Activated CD8-positive, alpha-beta T cell treated with anti-CD3 and anti-CD28 coated beads, Interleukin-2, amount 10 ng/mL, durations not matched to agents 7 days and 5 days (primary cell): ENCODE data around the gene TULP4. TPM values are rescaled to one million over a fixed set of nuclear protein-coding genes. Genes with fewer than 3 reads are reported as not detected.
A peak's percentile ranks its signal among the peaks of the same experiment; 100 is the strongest.

Experiments
- ATAC-seq: fragments of 150-1000 bp; cut with Tn5 transposase; one replicate; pipeline ENCODE4 v1.10.0; 2021; ENCODE audit warnings: moderate library complexity
- CTCF ChIA-PET: fragments of 350-600 bp; sonication (Branson Sonifier 250); formaldehyde crosslinking; loops from one replicate; lab custom pipeline; 2021; ENCODE audit warnings: antibody characterized with exemption; lab: Charles Lee
- POLR2A ChIA-PET: fragments of 350-600 bp; sonication (Branson Sonifier 250); formaldehyde crosslinking; loops from one replicate; lab custom pipeline; 2021; ENCODE audit warnings: antibody characterized with exemption; lab: Charles Lee
- DNase-seq: peaks from one replicate; pipeline ENCODE4 v3.0.0-alpha.2; 2020
- H3K27ac Mint-ChIP-seq: one replicate; pipeline ENCODE4 v1.8.0; 2021; ENCODE audit warnings: mild to moderate bottlenecking, mixed read lengths
- H3K27me3 Mint-ChIP-seq: one replicate; pipeline ENCODE4 v1.8.0; 2021; ENCODE audit warnings: low read depth, mixed read lengths
- H3K36me3 Mint-ChIP-seq: one replicate; pipeline ENCODE4 v1.8.0; 2021; ENCODE audit warnings: low read depth, mixed read lengths
- H3K4me1 Mint-ChIP-seq: one replicate; pipeline ENCODE4 v1.8.0; 2021; ENCODE audit warnings: low read depth, mixed read lengths
- H3K4me3 Mint-ChIP-seq: one replicate; pipeline ENCODE4 v1.8.0; 2021; ENCODE audit warnings: mild to moderate bottlenecking, mixed read lengths
- H3K9me3 Mint-ChIP-seq: one replicate; pipeline ENCODE4 v1.8.0; 2022; ENCODE audit warnings: mixed read lengths; ENCODE audit not compliant: insufficient read depth
- total RNA-seq, 2 experiments: library from RNA; stranded (reverse); gene quantifications; one replicate each; pipeline ENCODE4 v1.2.3, GENCODE V29; 2021

TULP4 gene
- total RNA-seq, 2 experiments from 2014 or later = 29.6 to 33.9 TPM

DNA sequence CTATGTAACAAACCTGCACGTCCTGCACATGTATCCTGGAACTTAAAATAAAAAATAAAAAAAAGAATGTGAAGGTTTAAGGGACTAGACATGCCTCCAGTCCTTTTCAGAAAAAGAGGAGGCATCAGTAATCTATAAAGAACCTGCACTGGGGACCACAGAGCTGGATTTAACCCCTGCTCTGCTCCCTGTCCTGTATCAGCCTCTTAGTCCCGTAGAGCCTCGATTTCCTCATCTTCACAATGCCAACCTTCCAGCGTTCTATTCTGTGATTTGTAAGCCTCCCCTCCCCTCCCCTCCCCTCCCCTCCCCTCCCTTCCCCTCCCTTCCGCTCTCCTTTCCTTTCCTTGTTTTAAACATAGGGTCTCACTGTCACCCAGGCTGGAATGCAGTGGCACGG, 216.6 kb downstream of the TULP4 start:
- DNase-seq (no peak), ATAC-seq (no peak)
- POLR2A ChIA-PET = no interaction called here
- peaks cover 4% of the 10 kb centered on the region for H3K9me3 Mint-ChIP-seq
- H3K36me3 Mint-ChIP-seq = peaks cover 2% of the 10 kb centered on the region
- H3K4me1 Mint-ChIP-seq = no peaks in the 10 kb centered on the region
- peaks cover 56% of the 10 kb centered on the region for H3K27me3 Mint-ChIP-seq
- CTCF ChIA-PET = no interaction called here
- H3K27ac Mint-ChIP-seq = no peak overlapping the region
- no peak overlapping the region for H3K4me3 Mint-ChIP-seq

DNA sequence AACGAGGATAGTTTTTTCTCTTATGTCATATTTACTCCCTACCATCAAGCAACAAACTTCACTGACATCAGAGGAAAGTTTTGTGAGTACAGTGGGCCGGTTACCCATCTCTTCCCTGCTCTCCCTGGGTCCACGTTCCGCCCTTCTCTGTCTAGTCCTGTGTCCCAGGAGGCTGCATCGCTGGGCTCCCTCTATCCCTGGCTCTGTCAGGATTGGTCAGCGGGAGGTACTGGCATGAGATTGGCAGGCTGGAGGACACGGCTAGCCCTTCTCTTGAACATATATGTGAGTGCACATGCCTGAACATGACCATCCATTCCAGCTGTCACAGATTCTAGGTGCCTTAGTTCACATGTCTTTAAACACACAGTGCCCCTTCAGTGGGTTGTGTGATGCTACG, 217.4 kb downstream of the TULP4 start:
- H3K4me3 Mint-ChIP-seq = no peak overlapping the region
- no peaks in the 10 kb centered on the region for H3K4me1 Mint-ChIP-seq
- POLR2A ChIA-PET = no interaction called here
- H3K27me3 Mint-ChIP-seq = peaks cover 50% of the 10 kb centered on the region
- no peak for DNase-seq
- H3K9me3 Mint-ChIP-seq = peaks cover 4% of the 10 kb centered on the region
- no peak overlapping the region for H3K27ac Mint-ChIP-seq
- no peak for ATAC-seq
- peaks cover 2% of the 10 kb centered on the region for H3K36me3 Mint-ChIP-seq
- CTCF ChIA-PET = no interaction called here

DNA sequence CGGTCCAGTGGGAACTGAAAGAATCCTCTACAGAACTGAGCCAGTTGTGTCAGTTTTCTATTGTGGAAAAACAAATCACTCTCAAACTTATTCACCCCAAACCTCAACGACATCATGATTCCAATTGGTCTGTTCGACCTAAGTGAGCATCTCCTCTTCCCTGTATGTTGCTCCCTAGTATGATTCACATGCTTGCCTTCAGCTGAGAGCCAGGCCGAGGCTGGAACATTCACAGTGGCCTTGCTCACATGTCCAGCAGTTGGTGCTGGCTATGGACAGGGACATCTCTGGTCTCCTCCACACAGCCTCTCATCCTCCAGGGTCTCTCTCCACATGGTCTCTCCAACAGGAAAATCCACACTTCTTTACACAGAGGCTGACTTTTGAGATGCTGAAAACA, 219.3 kb downstream of the TULP4 start:
- Mint-ChIP-seq H3K4me3 (no peak overlapping the region), H3K4me1 (peaks cover 2% of the 10 kb centered on the region), H3K27me3 (peaks cover 40% of the 10 kb centered on the region), H3K27ac (no peak overlapping the region), H3K9me3 (peaks cover 4% of the 10 kb centered on the region), H3K36me3 (peaks cover 2% of the 10 kb centered on the region)
- DNase-seq (no peak), ATAC-seq (no peak)
- CTCF ChIA-PET = no interaction called here
- POLR2A ChIA-PET = no interaction called here

DNA sequence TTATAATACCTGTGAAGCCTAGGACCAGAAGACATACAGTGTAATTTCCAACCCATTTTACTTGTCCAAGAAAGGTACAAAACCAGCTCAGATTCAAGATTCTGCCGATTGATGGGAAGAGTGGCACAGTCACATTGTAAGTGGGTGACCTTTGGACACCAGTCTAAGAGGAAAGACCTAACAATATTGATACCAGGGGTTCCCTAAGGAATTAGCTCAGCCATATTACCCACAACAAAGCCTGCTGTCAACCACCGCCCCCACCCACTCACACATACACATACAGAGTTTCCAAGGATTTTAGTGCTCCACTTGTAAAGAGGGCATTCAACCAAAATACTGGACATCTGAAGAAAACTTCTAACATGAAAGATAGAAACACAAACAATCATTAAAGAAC, 219.7 kb downstream of the TULP4 start:
- Mint-ChIP-seq H3K4me1 (peaks cover 2% of the 10 kb centered on the region), H3K27ac (no peak overlapping the region), H3K4me3 (no peak overlapping the region), H3K9me3 (peaks cover 4% of the 10 kb centered on the region), H3K36me3 (peaks cover 2% of the 10 kb centered on the region), H3K27me3 (peaks cover 36% of the 10 kb centered on the region)
- CTCF ChIA-PET = no interaction called here
- POLR2A ChIA-PET = no interaction called here
- DNase-seq (no peak), ATAC-seq (no peak)

DNA sequence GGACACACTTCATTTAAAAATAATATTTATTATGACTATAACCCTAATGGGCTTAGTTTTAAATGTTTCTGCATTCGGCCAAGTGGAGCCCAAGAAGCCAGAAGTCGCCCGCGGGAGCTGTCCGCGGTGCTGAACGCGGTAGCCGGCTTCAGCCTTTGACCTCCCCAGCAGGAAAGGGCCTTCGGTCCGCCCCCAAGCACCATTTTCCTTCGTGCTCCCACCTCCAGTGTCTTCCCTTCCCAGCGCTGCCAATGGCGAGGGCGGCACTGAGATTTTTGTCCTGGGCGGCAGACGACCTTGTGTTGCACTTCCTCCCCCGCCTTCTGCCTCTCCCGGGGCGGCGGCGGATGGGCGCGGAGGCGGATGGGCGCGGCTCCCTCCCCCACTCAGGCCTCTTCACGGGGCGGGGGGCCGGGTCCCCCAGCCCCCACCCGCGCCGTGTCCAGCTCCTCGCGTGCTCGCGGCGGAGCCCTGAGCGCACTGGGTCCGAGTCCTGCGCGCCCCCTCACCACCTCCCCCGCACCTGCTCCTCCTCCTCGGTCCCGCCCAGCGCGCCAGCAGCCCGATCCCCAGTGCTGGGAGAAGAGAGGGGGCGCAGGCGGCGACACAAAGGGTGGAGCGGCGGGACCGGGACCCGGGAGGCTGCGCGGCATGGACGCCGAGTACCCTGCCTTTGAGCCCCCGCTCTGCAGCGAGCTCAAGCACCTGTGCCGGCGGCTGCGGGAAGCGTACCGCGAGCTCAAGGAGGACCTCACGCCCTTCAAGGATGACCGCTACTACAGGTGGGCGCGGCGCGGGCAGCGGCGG, 224.0 kb downstream of the TULP4 start:
- H3K4me1 Mint-ChIP-seq = peaks cover 6% of the 10 kb centered on the region
- no peak overlapping the region for H3K27ac Mint-ChIP-seq
- ChIA-PET CTCF (interaction anchor here (0.8 kb wide), 1 partner anchor 108 kb away, joined by 3 read pairs; the partner anchor contains the start of gene DYNLT1), POLR2A (interaction anchor here (0.6 to 1.0 kb wide), 4 partner anchors 30 to 328 kb away, joined by 3 read pairs; no protein-coding TSS in a partner anchor)
- ATAC-seq = peak; percentile 76
- H3K36me3 Mint-ChIP-seq = no peaks in the 10 kb centered on the region
- peak; percentile 82 for DNase-seq
- peak overlapping the region; percentile 63 for H3K4me3 Mint-ChIP-seq
- H3K9me3 Mint-ChIP-seq = no peaks in the 10 kb centered on the region
- peaks cover 46% of the 10 kb centered on the region for H3K27me3 Mint-ChIP-seq

DNA sequence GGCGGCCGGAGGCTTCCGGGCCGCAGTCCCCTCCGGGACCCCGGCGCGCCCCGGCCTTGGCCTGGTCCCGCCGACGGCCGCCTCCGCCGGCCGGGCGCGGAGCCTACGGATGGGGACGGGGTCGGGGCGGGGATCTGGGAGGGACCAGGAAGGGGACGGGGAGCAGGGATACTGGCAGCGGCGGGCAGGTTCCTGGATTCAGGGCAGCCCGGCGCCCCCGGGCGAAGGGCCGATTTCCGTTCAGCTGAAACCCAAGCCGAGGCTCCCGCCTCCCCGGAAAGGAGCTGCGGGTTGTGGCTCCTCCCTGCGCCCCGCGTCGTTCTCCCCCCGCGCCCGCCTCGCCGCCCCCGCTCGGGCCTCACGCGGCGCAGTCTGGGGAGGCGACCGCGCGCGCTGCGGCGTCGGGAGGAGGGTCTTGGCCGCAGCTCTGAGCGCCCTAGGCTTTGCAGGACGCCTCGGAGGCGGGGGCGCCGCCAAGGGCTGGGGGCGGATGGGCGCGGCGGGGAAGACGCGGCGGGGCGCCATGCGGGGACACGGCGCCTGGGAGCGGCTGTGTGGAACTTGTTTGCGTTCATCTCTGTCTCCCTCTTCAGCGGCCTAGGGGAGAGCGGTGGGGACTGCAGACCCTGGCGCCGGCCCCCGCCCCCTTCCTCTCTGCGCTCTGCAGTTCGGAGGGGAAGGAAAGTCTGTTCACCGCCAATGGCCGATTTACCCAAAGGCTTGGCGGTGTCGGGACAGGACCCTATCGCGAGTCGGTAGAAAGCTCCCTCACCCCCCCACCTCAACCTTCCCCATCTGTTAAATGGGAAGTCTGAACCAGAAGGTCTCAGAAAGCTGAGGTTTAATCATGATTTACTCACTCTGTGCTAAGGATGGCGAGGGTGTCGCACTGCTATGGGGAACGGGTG, 224.9 kb downstream of the TULP4 start:
- POLR2A ChIA-PET = interaction anchor here (0.6 kb wide), 1 partner anchor 33 kb away, joined by 3 read pairs; no protein-coding TSS in a partner anchor
- CTCF ChIA-PET = interaction anchor here (1.0 to 1.5 kb wide), 2 partner anchors 18 to 153 kb away, joined by 3 to 4 read pairs; no protein-coding TSS in a partner anchor
- Mint-ChIP-seq H3K9me3 (no peaks in the 10 kb centered on the region), H3K4me3 (peak overlapping the region; percentile 40), H3K27ac (no peak overlapping the region), H3K27me3 (peaks cover 43% of the 10 kb centered on the region), H3K4me1 (peaks cover 6% of the 10 kb centered on the region), H3K36me3 (no peaks in the 10 kb centered on the region)
- peak; percentile 55 for ATAC-seq
- peak; percentile 42 for DNase-seq

DNA sequence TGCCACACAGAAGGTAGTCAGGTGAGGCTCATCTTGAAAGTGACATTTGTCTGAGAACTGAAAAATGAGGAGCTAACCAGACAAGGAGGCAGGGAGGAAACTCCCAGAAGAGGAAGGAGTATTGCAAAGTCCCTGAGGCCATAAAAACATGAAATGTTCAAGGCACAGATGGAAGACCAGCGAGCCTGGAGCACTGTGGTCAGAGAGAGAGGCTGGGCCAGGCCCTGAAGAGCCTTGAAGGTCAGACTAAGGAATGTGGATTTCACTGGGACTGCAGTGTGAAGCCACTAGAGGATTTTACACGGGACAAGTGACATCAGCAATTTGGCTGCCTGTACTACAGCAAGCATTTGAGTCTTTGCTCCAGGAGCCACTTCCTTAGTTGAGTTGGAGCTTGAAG, 226.5 kb downstream of the TULP4 start:
- peaks cover 39% of the 10 kb centered on the region for H3K27me3 Mint-ChIP-seq
- POLR2A ChIA-PET = no interaction called here

DNA sequence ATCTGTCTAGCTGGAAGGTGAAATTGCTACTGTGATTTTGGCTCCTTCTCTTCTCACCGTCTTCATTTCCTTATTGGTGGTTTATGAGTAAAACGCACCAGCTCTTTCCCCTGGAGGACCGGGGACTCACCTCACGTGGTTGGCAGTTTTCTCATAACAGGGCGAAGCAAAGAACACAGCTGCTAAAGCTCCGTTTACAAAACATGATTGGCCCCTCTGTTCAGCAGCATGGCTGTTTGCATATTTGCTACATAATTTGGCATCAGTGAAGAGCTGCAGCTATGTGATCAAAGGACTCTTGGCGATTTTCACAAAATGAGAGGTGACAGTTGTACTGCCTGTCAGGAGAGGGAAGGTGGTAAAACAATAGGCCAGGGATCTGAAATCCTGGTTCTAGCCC, 227.1 kb downstream of the TULP4 start:
- Mint-ChIP-seq H3K27ac (no peak overlapping the region), H3K27me3 (peaks cover 41% of the 10 kb centered on the region), H3K4me3 (no peak overlapping the region), H3K36me3 (no peaks in the 10 kb centered on the region), H3K4me1 (peaks cover 6% of the 10 kb centered on the region), H3K9me3 (no peaks in the 10 kb centered on the region)
- ATAC-seq (no peak), DNase-seq (no peak)
- CTCF ChIA-PET = interaction anchor here (0.9 to 2.2 kb wide), 2 partner anchors 13 to 21 kb away, joined by 3 to 5 read pairs; no protein-coding TSS in a partner anchor
- POLR2A ChIA-PET = interaction anchor here (0.8 kb wide), 1 partner anchor 105 kb away, joined by 3 read pairs; no protein-coding TSS in a partner anchor

More for the DNA sequence above, 226.5 kb downstream of the TULP4 start:
- no peak for ATAC-seq
- H3K9me3 Mint-ChIP-seq = no peaks in the 10 kb centered on the region
- DNase-seq = no peak
- CTCF ChIA-PET = interaction anchor here (0.9 to 2.2 kb wide), 3 partner anchors 13 to 20 kb away, joined by 3 to 5 read pairs (median 4); no protein-coding TSS in a partner anchor
- no peak overlapping the region for H3K4me3 Mint-ChIP-seq
- H3K36me3 Mint-ChIP-seq = no peaks in the 10 kb centered on the region
- H3K27ac Mint-ChIP-seq = no peak overlapping the region
- peaks cover 6% of the 10 kb centered on the region for H3K4me1 Mint-ChIP-seq

DNA sequence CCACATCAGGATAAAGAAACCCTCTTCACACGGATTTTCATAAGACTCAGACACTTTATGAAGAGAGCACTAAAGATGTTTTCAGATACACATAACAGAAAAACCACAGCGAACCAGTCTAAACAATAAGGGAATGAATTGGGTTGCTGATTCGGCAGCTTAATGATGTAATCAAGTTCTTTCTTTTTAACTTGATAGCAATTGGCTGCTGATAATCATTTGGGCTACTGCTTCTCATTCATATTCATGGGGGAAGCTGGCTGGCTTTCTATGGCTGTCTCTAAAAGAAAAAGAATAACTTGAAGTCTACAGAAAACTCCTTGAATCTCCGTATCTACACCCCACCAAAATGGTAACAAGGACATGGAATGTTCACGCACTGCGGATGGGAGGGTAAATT, 227.6 kb downstream of the TULP4 start:
- CTCF ChIA-PET = interaction anchor here (2.2 kb wide), 1 partner anchor 21 kb away, joined by 5 read pairs; no protein-coding TSS in a partner anchor
- Mint-ChIP-seq H3K4me1 (peaks cover 6% of the 10 kb centered on the region), H3K36me3 (no peaks in the 10 kb centered on the region), H3K9me3 (no peaks in the 10 kb centered on the region), H3K27me3 (peaks cover 41% of the 10 kb centered on the region), H3K4me3 (no peak overlapping the region), H3K27ac (no peak overlapping the region)
- ATAC-seq (no peak), DNase-seq (no peak)
- POLR2A ChIA-PET = interaction anchor here (0.8 kb wide), 1 partner anchor 104 kb away, joined by 3 read pairs; no protein-coding TSS in a partner anchor

DNA sequence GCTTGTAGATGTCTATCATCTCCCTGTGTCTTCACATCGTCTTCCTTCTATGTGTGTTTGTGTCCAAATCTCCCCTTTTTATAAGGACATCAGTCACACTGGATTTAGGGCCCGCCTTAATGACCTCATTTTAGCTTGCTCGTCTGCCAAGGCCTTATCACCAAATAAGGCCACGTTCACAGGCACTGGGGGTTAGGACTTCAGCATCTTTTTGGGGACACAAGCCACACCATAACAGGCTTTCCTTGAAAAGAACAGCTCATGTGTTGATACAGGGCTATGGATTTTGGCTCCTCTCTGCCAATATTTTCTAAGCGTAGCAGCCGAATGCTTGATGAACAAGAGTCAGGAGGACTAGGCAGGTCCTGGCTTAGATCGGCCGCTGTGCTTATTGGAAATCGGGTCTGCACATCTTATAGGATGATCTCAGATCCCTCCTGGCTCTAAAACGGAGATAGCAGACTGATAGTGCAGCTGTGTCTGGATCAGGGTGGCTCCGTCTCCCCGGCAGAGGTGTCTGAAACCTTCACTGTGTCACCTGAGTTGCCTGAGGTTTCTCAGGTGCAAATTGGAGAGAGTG, 231.4 kb downstream of the TULP4 start:
- Mint-ChIP-seq H3K27me3 (peaks cover 23% of the 10 kb centered on the region), H3K27ac (no peak overlapping the region), H3K36me3 (no peaks in the 10 kb centered on the region), H3K4me1 (no peaks in the 10 kb centered on the region), H3K4me3 (no peak overlapping the region), H3K9me3 (no peaks in the 10 kb centered on the region)
- ATAC-seq (no peak), DNase-seq (no peak)
- POLR2A ChIA-PET = no interaction called here
- CTCF ChIA-PET = interaction anchor here (1.0 to 1.6 kb wide), 2 partner anchors 9 to 62 kb away, joined by 3 to 4 read pairs; no protein-coding TSS in a partner anchor

DNA sequence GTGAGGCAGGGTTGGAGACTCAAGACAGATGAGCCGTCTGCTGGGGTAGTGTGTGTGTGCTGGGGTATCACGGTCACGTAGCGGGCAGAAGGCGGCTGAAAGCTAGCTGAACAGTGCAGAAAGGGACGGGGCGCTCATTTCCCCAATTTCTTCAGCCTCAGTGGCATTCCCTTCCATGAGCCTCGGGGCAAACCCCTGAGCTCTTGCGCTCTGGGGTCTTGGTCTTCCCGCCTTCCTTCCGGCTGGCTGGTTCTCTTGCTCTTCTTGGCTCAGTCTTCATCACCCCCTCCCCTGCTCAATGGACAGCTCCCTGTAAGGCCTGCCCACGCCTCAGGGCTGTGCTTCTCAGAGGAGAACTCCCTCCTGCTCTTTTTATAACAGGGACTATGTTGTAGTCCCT, 232.2 kb downstream of the TULP4 start:
- no peaks in the 10 kb centered on the region for H3K36me3 Mint-ChIP-seq
- no peaks in the 10 kb centered on the region for H3K4me1 Mint-ChIP-seq
- ATAC-seq (no peak), DNase-seq (no peak)
- H3K4me3 Mint-ChIP-seq = no peak overlapping the region
- H3K27ac Mint-ChIP-seq = no peak overlapping the region
- POLR2A ChIA-PET = interaction anchor here (0.6 kb wide), 1 partner anchor 1637 kb away, joined by 3 read pairs; no protein-coding TSS in a partner anchor
- H3K9me3 Mint-ChIP-seq = no peaks in the 10 kb centered on the region
- CTCF ChIA-PET = interaction anchor here (1.0 to 1.6 kb wide), 2 partner anchors 10 to 61 kb away, joined by 3 to 4 read pairs; no protein-coding TSS in a partner anchor
- H3K27me3 Mint-ChIP-seq = peaks cover 16% of the 10 kb centered on the region
